22Rv1 (cell line): Measurements from ENCODE around the gene PGD.

ENCODE experiments used
- CTCF ChIP-seq: fragments of 450-650 bp; IDR thresholded peaks from 2 replicates; pipeline ENCODE4 v1.5.1; 2017; ENCODE audit warnings: mild to moderate bottlenecking
- ZFX ChIP-seq: fragments of 450-650 bp; IDR thresholded peaks from 2 replicates; pipeline ENCODE4 v1.6.1; 2017; ENCODE audit warnings: antibody characterized with exemption, borderline replicate concordance

GRCh38 chr1:10368194-10368593 is 30.7 kb upstream of the PGD start:
- TF ChIP-seq CTCF, result no peak
- no peak for TF ChIP-seq ZFX
